Lower leg skin (tissue), 3 donors: ENCODE measurements around the gene ITIH2.

Source experiments
- CTCF ChIP-seq, 3 donors: fragments of 450-650 bp; IDR thresholded peaks; one replicate each; pipeline ENCODE4 v1.5.1; 2016; ENCODE audit warnings: antibody characterized with exemption in 3 of 3, mild to moderate bottlenecking in 3 of 3, moderate library complexity in 2 of 3
- POLR2A ChIP-seq, 2 donors: fragments of 450-650 bp; IDR thresholded peaks; one replicate each; pipeline ENCODE4 v1.6.1; 2016 to 2017; ENCODE audit warnings: antibody characterized with exemption in 2 of 2, mild to moderate bottlenecking in 1 of 2, moderate library complexity in 1 of 2

- no peak for TF ChIP-seq CTCF (IDR thresholded peaks at IDR 0.05)
- no peak for TF ChIP-seq POLR2A (IDR thresholded peaks at IDR 0.05)
Observed at GRCh38 chr10:7794251-7795026, 91.3 kb downstream of the ITIH2 start.
